Left ventricle myocardium inferior (tissue), 1 donor: ENCODE results near the gene TTC17. TPM values are rescaled to one million over a fixed set of nuclear protein-coding genes. Genes with fewer than 3 reads are reported as not detected.
A peak's percentile ranks its signal among the peaks of the same experiment; 100 is the strongest.

Experiments used
- DNase-seq: peaks from one replicate; pipeline ENCODE4 v3.0.0-alpha.2; 2020
- H3K27ac ChIP-seq: fragments of 200-600 bp; replicated peaks from 2 replicates; pipeline ENCODE4 v1.8.0; 2021
- H3K27me3 ChIP-seq: fragments of 200-600 bp; 2 replicates; pipeline ENCODE4 v1.8.0; 2021; ENCODE audit warnings: low read depth
- H3K36me3 ChIP-seq: fragments of 200-600 bp; 2 replicates; pipeline ENCODE4 v1.8.0; 2021
- H3K4me1 ChIP-seq: fragments of 200-600 bp; 2 replicates; pipeline ENCODE4 v1.8.0; 2021
- H3K4me3 ChIP-seq: fragments of 200-600 bp; 2 replicates; pipeline ENCODE4 v1.8.0; 2021; ENCODE audit warnings: mild to moderate bottlenecking, moderate library complexity
- H3K9me3 ChIP-seq: fragments of 200-600 bp; replicated peaks from 2 replicates; pipeline ENCODE4 v1.8.0; 2021
- CTCF ChIP-seq: fragments of 200-600 bp; IDR thresholded peaks from 2 replicates; pipeline ENCODE4 v1.8.0; 2021; ENCODE audit warnings: antibody characterized with exemption, mild to moderate bottlenecking, borderline replicate concordance
- intact Hi-C: fragments of 100-400 bp; cut with micrococcal nuclease; formaldehyde crosslinking; loops from one replicate; pipeline ENCODE4 v1.11.0; 2022
- total RNA-seq: library from RNA; stranded (reverse); fragmentation: NEBNext Ultra II Directional; extraction: Animal tissue kit (Norgen Biotek cat#: 25700); gene quantifications from one replicate; pipeline ENCODE4 v1.2.1, GENCODE V29; 2021
- donor health status: DM: no; HTN: yes; CAD: no; lungs with severe emphysema.

The TTC17 gene
- total RNA-seq, 1 donor from 2014 or later = 29.4 TPM

GRCh38 chr11:43507171-43507570 is 148.5 kb downstream of the TTC17 start:
- no peak for DNase-seq
- no peak for TF ChIP-seq CTCF
- Histone ChIP-seq H3K27ac (no peak overlapping the region), H3K27me3 (peaks cover 21% of the 10 kb centered on the region), H3K4me1 (no peaks in the 10 kb centered on the region), H3K9me3 (no peaks in the 10 kb centered on the region), H3K36me3 (no peaks in the 10 kb centered on the region), H3K4me3 (no peak overlapping the region)
- intact Hi-C loops = no loop called here

GRCh38 chr11:43508511-43508918 is 149.8 kb downstream of the TTC17 start:
- intact Hi-C loops = no loop called here

GRCh38 chr11:43511959-43512358 is 153.2 kb downstream of the TTC17 start:
- no peak for TF ChIP-seq CTCF
- no peak for DNase-seq
- H3K4me3 ChIP-seq = no peak overlapping the region
- peaks cover 18% of the 10 kb centered on the region for H3K27me3 ChIP-seq
- H3K4me1 ChIP-seq = no peaks in the 10 kb centered on the region
- intact Hi-C loops = no loop called here
- H3K27ac ChIP-seq = no peak overlapping the region
- peaks cover 4% of the 10 kb centered on the region for H3K9me3 ChIP-seq
- no peaks in the 10 kb centered on the region for H3K36me3 ChIP-seq

More at GRCh38 chr11:43508511-43508918, 149.8 kb downstream of the TTC17 start:
- Histone ChIP-seq H3K27me3 (peaks cover 11% of the 10 kb centered on the region), H3K27ac (no peak overlapping the region), H3K36me3 (no peaks in the 10 kb centered on the region), H3K4me1 (no peaks in the 10 kb centered on the region), H3K9me3 (peaks cover 4% of the 10 kb centered on the region), H3K4me3 (no peak overlapping the region)
- no peak for TF ChIP-seq CTCF
- DNase-seq = no peak

GRCh38 chr11:43515090-43515489 is 156.4 kb downstream of the TTC17 start:
- intact Hi-C loops = no loop called here
- TF ChIP-seq CTCF = peak; percentile 30

GRCh38 chr11:43516316-43516850 is 157.7 kb downstream of the TTC17 start:
- no peak for DNase-seq
- Histone ChIP-seq H3K27me3 (peaks cover 54% of the 10 kb centered on the region), H3K36me3 (no peaks in the 10 kb centered on the region), H3K27ac (no peak overlapping the region), H3K9me3 (peaks cover 10% of the 10 kb centered on the region), H3K4me3 (no peak overlapping the region), H3K4me1 (no peaks in the 10 kb centered on the region)
- intact Hi-C loops = no loop called here
- TF ChIP-seq CTCF = no peak

More at GRCh38 chr11:43515090-43515489, 156.4 kb downstream of the TTC17 start:
- H3K9me3 ChIP-seq = peaks cover 4% of the 10 kb centered on the region
- no peaks in the 10 kb centered on the region for H3K4me1 ChIP-seq
- no peak overlapping the region for H3K27ac ChIP-seq
- peaks cover 43% of the 10 kb centered on the region for H3K27me3 ChIP-seq
- no peak overlapping the region for H3K4me3 ChIP-seq
- no peaks in the 10 kb centered on the region for H3K36me3 ChIP-seq
- DNase-seq = no peak
